Panc1 (cell line): Measurements from ENCODE around the gene OR2G3. TPM values are rescaled to one million over a fixed set of nuclear protein-coding genes. Genes with fewer than 3 reads are reported as not detected.

Experiments
- ATAC-seq: fragments of 200-7000 bp; cut with Tn5 transposase; 2 replicates; pipeline ENCODE4 v1.9.1; 2020; ENCODE audit warnings: mild to moderate bottlenecking, moderate library complexity
- BruUV-seq: library from RNA; stranded (reverse); fragments of 400-500 nt; replicated peaks from 2 replicates; lab custom pipeline; 2021; lab: Mats Ljungman, UMichigan
- CTCF ChIA-PET: fragments of 300-600 bp; sonication (Branson Sonifier 250); formaldehyde crosslinking; loops from one replicate; lab custom pipeline; 2022; ENCODE audit warnings: antibody characterized with exemption; lab: Charles Lee
- POLR2A ChIA-PET: fragments of 300-600 bp; sonication (Branson Sonifier 250); formaldehyde crosslinking; loops from one replicate; lab custom pipeline; 2022; ENCODE audit warnings: antibody characterized with exemption; lab: Charles Lee
- DNase-seq: peaks from one replicate; pipeline ENCODE4 v3.0.0-alpha.2; 2010; ENCODE audit warnings: low read depth, low spot score
- H3K27ac ChIP-seq: 2 replicates; pipeline ENCODE4 v1.5.1; 2011; ENCODE audit warnings: mild to moderate bottlenecking, low read length, inconsistent platforms
- H3K27me3 ChIP-seq: fragments of 200-500 bp; sonication (Bioruptor generic); 2 replicates; pipeline ENCODE4 v1.6.0; 2014; ENCODE audit warnings: low read length, inconsistent platforms; ENCODE audit not compliant: control insufficient read depth, insufficient read depth
- H3K36me3 ChIP-seq: fragments of 200-500 bp; sonication (Bioruptor generic); 2 replicates; pipeline ENCODE4 v1.5.1; 2014; ENCODE audit warnings: inconsistent platforms, mild to moderate bottlenecking, low read length, moderate library complexity; ENCODE audit not compliant: control insufficient read depth, insufficient read depth
- H3K4me1 ChIP-seq: 2 replicates; pipeline ENCODE4 v1.5.1; 2011; ENCODE audit warnings: inconsistent platforms, mild to moderate bottlenecking, low read length, moderate library complexity; ENCODE audit not compliant: control insufficient read depth, insufficient read depth
- H3K4me3 ChIP-seq, 2 experiments: 2 replicates each; pipeline ENCODE4 v1.5.1; 2011 to 2012; ENCODE audit warnings: low read depth in 2 of 2, low read length in 2 of 2, mild to moderate bottlenecking in 2 of 2, inconsistent platforms in 1 of 2, moderate library complexity in 1 of 2
- H3K9me3 ChIP-seq: fragments of 200-500 bp; sonication (Bioruptor generic); 2 replicates; pipeline ENCODE4 v1.5.1; 2014; ENCODE audit warnings: low read depth, mild to moderate bottlenecking, inconsistent platforms, low read length, moderate library complexity; ENCODE audit not compliant: control insufficient read depth, insufficient read depth
- POLR2AphosphoS5 ChIP-seq: IDR thresholded peaks from 2 replicates; pipeline ENCODE4 v1.6.1; 2012; ENCODE audit warnings: mild to moderate bottlenecking, low read depth, low read length, moderate library complexity
- SIN3A ChIP-seq: IDR thresholded peaks from 2 replicates; pipeline ENCODE4 v1.6.1; 2012; ENCODE audit warnings: low read depth, mild to moderate bottlenecking, low read length, moderate library complexity, borderline replicate concordance; ENCODE audit not compliant: insufficient read depth
- TCF7L2 ChIP-seq: IDR thresholded peaks from 2 replicates; pipeline ENCODE4 v1.6.1; 2011; ENCODE audit warnings: mild to moderate bottlenecking, low read depth, low read length, inconsistent platforms
- in situ Hi-C: cut with HindIII; loops from 2 replicates; pipeline ENCODE4 v1.10.0; 2016; ENCODE audit warnings: low sequenced_read_pairs, low pct_unique_long_range_greater_than_20kb
- intact Hi-C: fragments of 100-400 bp; cut with micrococcal nuclease; formaldehyde crosslinking; loops from one replicate; pipeline ENCODE4 v1.10.0; 2022; ENCODE audit not compliant: unreplicated experiment
- total RNA-seq: library from RNA; stranded (reverse); gene quantifications from one replicate; pipeline ENCODE4 v1.2.1, GENCODE V29; 2021; ENCODE audit not compliant: unreplicated experiment
- TF ChIP-seq, protein P1 (sequence below): fragments of 450-650 bp; IDR thresholded peaks from 2 replicates; pipeline ENCODE4 v1.5.1; 2017; ENCODE audit warnings: mild to moderate bottlenecking
- TF ChIP-seq, protein P2 (sequence below), 2 experiments: IDR thresholded peaks; 2 replicates each; pipeline ENCODE4 v1.6.1; 2011 to 2012; ENCODE audit warnings: low read depth in 2 of 2, control low read depth in 1 of 2, low read length in 1 of 2, mild to moderate bottlenecking in 1 of 2, moderate library complexity in 1 of 2; ENCODE audit not compliant: insufficient read depth in 1 of 2

Gene OR2G3
- total RNA-seq, 1 experiment from 2014 or later: not detected

DNA sequence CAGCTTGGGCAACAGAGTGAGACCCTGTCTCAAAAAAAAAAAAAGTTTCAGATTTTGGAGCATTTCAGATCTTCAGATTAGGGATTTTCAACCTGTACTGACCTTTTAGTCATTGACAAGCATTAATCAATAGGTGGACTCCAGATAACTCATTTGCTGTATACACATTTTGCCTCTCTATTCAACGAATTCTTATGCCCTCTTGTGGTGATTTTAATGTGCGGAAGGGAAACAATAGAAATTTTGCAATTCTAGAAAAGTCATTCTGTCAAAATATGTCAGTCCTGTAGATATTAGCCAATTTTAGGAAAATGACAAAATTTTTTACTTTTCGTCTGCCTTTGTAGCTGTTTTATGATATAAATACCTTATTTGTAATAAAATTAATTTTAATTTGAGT, 28.9 kb upstream of the OR2G3 start:
- peak; percentile 5 for DNase-seq
- Histone ChIP-seq H3K27me3 (no peaks in the 10 kb centered on the region), H3K4me3 (no peak overlapping the region), H3K4me1 (no peaks in the 10 kb centered on the region), H3K36me3 (no peaks in the 10 kb centered on the region), H3K27ac (no peak overlapping the region), H3K9me3 (no peaks in the 10 kb centered on the region)
- TF ChIP-seq TCF7L2: no peak
- TF ChIP-seq, protein P1, sequence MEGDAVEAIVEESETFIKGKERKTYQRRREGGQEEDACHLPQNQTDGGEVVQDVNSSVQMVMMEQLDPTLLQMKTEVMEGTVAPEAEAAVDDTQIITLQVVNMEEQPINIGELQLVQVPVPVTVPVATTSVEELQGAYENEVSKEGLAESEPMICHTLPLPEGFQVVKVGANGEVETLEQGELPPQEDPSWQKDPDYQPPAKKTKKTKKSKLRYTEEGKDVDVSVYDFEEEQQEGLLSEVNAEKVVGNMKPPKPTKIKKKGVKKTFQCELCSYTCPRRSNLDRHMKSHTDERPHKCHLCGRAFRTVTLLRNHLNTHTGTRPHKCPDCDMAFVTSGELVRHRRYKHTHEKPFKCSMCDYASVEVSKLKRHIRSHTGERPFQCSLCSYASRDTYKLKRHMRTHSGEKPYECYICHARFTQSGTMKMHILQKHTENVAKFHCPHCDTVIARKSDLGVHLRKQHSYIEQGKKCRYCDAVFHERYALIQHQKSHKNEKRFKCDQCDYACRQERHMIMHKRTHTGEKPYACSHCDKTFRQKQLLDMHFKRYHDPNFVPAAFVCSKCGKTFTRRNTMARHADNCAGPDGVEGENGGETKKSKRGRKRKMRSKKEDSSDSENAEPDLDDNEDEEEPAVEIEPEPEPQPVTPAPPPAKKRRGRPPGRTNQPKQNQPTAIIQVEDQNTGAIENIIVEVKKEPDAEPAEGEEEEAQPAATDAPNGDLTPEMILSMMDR: peak; percentile 62
- POLR2A ChIA-PET: no interaction called here
- CTCF ChIA-PET: no interaction called here
- in situ Hi-C loops: no loop called here
- no peak for ATAC-seq
- no TSS peak for BruUV-seq
- intact Hi-C loops: loop anchor here (1.0 to 5.0 kb wide), 2 partner anchors 186 to 204 kb away; no protein-coding TSS in a partner anchor

DNA sequence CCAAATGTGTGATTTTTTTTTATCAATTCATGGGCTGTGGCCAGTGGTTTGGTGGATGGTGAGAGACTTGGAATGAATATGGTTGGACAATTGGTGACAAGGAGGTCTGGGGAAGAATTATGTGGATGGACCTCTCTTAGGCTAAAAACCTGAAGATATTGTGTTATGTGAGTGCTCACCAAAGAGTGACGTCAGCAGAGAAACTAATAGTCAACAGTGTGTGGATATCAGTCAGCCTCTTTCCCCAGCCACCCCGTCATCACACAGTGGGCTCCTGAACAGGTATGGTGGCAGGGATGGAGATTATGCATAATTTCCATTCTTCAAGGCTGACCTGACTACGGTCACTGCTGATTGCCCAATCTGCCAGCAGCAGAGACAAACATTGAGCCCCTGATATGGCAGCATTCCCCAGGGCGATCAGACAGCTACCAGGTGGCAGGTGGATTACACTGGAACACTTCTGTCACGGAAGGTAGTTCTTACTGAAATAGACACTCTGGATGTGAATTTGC, 26.4 kb upstream of the OR2G3 start:
- no peak for TF ChIP-seq SIN3A
- TF ChIP-seq, protein P2, sequence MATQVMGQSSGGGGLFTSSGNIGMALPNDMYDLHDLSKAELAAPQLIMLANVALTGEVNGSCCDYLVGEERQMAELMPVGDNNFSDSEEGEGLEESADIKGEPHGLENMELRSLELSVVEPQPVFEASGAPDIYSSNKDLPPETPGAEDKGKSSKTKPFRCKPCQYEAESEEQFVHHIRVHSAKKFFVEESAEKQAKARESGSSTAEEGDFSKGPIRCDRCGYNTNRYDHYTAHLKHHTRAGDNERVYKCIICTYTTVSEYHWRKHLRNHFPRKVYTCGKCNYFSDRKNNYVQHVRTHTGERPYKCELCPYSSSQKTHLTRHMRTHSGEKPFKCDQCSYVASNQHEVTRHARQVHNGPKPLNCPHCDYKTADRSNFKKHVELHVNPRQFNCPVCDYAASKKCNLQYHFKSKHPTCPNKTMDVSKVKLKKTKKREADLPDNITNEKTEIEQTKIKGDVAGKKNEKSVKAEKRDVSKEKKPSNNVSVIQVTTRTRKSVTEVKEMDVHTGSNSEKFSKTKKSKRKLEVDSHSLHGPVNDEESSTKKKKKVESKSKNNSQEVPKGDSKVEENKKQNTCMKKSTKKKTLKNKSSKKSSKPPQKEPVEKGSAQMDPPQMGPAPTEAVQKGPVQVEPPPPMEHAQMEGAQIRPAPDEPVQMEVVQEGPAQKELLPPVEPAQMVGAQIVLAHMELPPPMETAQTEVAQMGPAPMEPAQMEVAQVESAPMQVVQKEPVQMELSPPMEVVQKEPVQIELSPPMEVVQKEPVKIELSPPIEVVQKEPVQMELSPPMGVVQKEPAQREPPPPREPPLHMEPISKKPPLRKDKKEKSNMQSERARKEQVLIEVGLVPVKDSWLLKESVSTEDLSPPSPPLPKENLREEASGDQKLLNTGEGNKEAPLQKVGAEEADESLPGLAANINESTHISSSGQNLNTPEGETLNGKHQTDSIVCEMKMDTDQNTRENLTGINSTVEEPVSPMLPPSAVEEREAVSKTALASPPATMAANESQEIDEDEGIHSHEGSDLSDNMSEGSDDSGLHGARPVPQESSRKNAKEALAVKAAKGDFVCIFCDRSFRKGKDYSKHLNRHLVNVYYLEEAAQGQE (IDR thresholded peaks at IDR 0.05; ENCODE audit: insufficient read depth in 1 of 2, low read depth in 2 of 2, low read length in 1 of 2): no peak
- no peak for ATAC-seq
- Histone ChIP-seq H3K27me3 (no peaks in the 10 kb centered on the region), H3K9me3 (no peaks in the 10 kb centered on the region), H3K4me3 (no peak overlapping the region), H3K36me3 (no peaks in the 10 kb centered on the region), H3K27ac (no peak overlapping the region), H3K4me1 (no peaks in the 10 kb centered on the region)
- in situ Hi-C loops: no loop called here
- no peak for DNase-seq
- ChIA-PET CTCF (no interaction called here), POLR2A (no interaction called here)
- intact Hi-C loops: loop anchor here (5.0 kb wide), 1 partner anchor 207 kb away; no protein-coding TSS in a partner anchor
- BruUV-seq: no TSS peak

DNA sequence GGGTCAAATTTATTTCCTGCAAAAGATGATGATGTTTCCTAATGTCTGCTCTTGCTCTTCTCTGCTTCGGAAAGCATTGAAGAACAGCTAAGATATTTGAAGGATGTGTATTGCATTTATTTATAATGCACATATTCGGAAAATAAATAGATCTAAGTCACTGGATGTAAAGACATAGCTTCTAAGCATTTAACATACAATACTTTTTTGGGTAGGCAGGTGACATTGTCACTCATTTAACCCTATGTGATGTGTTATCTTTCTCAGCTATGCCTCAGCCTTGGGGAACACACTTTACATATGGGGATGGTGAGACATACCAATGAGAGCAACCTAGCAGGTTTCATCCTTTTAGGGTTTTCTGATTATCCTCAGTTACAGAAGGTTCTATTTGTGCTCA, 17.3 kb upstream of the OR2G3 start, which contains the start of gene OR2G2:
TSS of gene OR2G2 (plus strand) at position 301 of the 400 bp plus-strand sequence. CDS start at position 301, 0 bp downstream.
- H3K4me3 ChIP-seq: no peak within 1 kb of the TSS
- no peaks in the 10 kb centered on the region for H3K9me3 ChIP-seq
- intact Hi-C loops (no loop called here), in situ Hi-C loops (no loop called here)
- ChIA-PET POLR2A (no interaction called here), CTCF (interaction anchor here (0.5 kb wide), 1 partner anchor 158 kb away, joined by 3 read pairs; no protein-coding TSS in a partner anchor)
- H3K27me3 ChIP-seq: no peaks in the 10 kb centered on the region
- no peak within 1 kb of the TSS for H3K27ac ChIP-seq
- ATAC-seq (no peak), DNase-seq (no peak)
- no peaks in the 10 kb centered on the region for H3K4me1 ChIP-seq
- TF ChIP-seq, protein P1: no peak
- no peak for TF ChIP-seq TCF7L2
- no peak for TF ChIP-seq POLR2AphosphoS5
- no peak for TF ChIP-seq SIN3A
- TF ChIP-seq, protein P2 (IDR thresholded peaks at IDR 0.05; ENCODE audit: insufficient read depth in 1 of 2, low read depth in 2 of 2, low read length in 1 of 2): no peak
- no TSS peak for BruUV-seq
- H3K36me3 ChIP-seq: no peaks in the 10 kb centered on the region
